HG03196 (cell line): ENCODE results near the gene ERCC1.

Experiments used
- ATAC-seq: cut with Tn5 transposase; IDR thresholded peaks from one replicate; pipeline ENCODE4 v1.9.1; 2021; ENCODE audit not compliant: unreplicated experiment

ERCC1 gene

GRCh38 chr19:45406226-45407090 lies 17.3 kb downstream of the ERCC1 start, which contains the start of gene POLR1G:
Gene POLR1G (plus strand): TSS chr19:45406644. CDS start chr19:45406697, 53 bp downstream.
- ATAC-seq = peak; percentile 66

DNA sequence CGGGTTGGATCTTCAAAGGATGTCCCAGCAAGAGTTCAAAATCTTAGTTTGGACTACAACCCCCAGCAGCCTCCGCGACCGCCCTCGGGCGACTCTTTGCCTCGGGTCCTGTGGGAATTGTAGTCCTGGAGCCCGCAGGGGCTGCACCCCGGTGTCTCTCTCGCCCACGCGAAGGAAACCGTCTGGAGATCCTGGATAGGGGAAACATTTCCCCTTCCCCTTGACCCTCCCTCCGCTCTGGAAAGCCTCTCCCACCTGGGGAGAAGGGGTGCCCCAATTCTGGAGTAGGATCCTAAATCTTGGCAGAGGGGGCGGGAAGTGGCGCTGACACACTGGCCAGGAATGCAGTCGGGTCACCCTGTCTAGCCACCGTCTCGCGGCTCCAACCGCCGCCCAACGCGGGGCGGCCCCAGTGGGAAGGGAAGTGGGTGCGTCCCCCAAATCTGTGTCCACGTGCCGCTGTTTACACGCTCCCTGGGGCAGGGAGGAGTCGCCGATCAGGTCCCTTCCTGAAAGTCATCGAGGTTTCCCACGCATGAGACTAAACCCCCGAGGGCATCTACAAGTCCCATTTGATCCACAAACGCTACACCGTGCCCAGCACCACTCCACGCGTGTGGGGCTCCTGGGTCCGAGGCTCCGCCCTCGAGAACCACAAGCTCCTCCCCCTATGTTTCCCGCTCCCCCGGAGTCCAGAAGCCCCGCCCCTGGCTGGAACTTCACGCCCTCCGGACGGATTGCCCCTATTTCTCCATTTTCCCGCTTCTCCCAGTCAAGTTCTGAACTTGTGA lies 18.1 kb downstream of the ERCC1 start:
- peak; percentile 44 for ATAC-seq

DNA sequence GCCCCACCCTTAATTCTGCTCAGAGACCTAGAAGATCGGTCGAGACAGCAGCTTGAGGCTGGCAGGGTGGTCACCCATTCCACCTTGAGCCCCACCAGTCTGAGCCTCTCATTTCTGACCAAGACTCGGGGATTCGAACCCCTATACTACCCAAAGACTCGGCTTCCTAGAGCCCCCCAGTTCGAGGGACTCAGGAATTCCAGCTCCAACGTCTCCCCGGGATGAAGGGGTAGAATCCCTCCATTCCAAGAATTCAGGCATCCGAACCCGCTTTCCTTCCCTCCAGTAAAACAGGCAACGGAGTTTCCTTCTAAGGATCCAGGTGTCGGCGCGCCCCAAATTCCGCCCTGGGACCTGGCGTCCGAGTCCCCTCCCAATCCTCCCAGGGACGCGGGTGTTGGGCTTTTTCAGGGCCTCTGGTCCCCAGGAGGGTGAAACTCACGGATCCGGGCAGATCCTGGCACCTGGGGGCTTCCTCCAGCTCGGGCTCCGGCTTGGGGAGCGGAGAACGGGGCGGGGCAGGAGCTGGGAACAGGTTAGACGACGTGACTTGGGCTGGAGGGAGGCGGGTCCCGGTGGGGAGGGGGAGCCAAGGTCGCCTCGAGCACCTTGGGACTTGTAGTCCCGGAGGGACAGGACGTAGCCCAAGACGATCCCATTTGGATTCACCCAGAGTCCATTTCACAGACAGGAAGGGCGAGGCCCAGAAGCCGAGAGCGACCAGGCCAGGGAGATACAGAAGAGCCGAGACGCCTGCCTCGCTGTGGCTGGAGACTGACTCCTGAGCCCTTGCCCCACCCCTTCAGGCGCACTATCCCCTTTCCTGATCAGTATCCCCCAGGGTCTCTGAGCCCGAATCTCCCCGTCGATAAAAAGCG lies 18.9 kb downstream of the ERCC1 start, which contains the start of gene PPP1R13L:
TSS of gene PPP1R13L (minus strand) at position 513 of the 878 bp plus-strand sequence. CDS start 6,751 bp downstream, outside the sequence.
- ATAC-seq = peak; percentile 24

GRCh38 chr19:45403781-45404556 lies 19.7 kb downstream of the ERCC1 start:
- no peak for ATAC-seq

DNA sequence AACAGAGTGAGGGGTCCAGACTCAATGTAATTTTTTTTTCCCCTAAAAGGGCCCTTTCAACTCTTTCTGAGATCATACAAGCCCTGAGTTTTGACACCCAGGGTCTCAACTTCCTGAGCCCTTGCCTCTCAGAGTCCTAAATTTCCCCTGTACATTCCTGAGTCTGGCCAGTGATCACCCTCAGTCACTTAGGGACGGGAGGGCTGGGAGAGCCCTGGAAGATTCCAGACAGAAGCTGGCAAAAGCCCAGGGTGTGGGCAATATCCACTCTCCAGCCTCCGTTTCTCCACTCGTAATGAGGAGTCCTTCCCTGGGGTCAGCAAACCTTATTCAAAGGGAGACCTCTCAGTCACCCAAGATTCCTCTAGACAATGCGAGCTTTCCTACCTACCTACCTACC lies 20.4 kb downstream of the ERCC1 start:
- no peak for ATAC-seq

- ATAC-seq = no peak
Observed at GRCh38 chr19:45402298-45403061, 21.2 kb downstream of the ERCC1 start.

DNA sequence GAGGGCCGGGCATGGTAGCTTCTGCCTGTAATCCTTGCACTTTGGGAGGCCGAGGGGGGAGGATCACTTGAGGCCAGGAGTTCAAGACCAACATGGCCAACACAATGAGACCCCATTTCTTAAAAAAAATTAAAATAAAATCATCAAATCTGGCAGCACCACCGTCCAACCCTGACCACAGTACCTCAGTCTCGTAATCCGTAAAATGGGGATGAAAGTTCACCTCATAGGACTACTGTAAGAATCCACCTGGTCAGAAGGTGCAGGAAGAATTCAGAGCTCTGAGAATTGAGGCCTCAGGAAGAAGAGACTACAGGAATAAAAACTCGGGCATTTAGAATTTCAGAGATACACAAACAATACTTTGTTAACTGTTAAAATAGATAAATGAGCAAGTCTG lies 21.9 kb downstream of the ERCC1 start:
- ATAC-seq = no peak

GRCh38 chr19:45400192-45400591 lies 23.5 kb downstream of the ERCC1 start:
- no peak for ATAC-seq

DNA sequence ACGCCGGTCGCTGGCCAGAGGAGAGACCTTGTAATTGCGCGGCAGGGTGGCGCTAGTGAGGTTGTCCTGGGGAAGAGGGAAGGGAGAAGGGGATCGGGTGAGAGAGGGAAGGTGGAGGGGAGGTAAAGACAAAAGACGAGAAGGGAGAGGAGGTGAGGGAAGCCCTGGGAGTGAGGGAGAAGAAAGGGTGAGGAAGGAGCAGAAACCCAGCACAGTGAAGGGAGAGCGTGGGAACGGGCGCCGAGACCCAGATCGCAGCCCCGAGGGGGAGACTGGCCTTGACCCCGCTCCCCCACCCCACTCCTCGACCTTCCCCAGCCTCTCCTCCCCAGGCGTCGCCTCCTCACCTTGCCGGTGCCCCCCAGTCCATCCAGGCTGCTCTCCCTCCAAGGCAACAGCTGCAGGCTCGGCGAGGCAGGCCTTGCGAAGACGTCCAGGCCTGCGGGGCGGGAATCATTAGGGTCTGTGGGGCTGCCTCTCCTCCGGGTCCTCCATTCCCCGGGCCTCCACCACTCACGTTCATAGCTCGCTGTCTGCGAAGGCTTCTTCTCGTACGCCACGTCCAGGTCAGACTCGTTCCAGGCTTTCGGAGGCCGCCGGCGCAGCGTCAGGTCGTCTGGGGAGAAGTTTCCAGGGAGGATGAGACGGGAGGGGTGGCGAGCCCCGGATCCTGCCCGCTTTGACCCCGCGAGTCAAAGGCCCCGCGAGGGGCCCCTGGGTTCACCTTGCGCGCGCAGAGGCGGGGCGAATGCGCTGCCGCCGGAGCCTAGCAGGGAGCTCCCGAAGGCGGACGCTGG lies 27.7 kb downstream of the ERCC1 start:
- no peak for ATAC-seq

- no peak for ATAC-seq
Observed at GRCh38 chr19:45391871-45392665, 31.6 kb downstream of the ERCC1 start.

- no peak for ATAC-seq
Observed at GRCh38 chr19:45391346-45391745, 32.4 kb downstream of the ERCC1 start.

GRCh38 chr19:45385392-45386221 lies 38.1 kb downstream of the ERCC1 start:
- no peak for ATAC-seq

DNA sequence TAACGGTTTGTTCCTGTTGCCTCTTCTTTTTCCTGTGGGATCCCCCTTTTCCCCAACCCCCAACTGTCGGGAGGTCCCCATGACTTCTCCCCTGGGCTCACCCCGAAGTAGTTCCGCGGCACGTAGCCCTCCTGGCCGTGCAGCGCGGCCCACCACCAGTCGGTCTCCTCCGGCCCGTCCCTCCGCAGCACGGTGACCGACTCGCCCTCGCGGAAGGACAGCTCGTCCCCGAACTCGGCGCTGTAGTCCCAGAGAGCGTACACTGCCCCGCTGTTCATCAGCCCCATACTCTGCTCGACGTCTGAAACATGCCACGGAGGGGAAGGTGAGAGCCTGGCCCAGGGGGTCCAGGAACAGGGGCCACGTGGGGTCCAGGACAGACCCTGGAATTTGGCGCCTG lies 41.3 kb downstream of the ERCC1 start:
- ATAC-seq = no peak

- no peak for ATAC-seq
Observed at GRCh38 chr19:45380107-45380506, 43.6 kb downstream of the ERCC1 start.

- no peak for ATAC-seq
Observed at GRCh38 chr19:45376045-45376724, 47.5 kb downstream of the ERCC1 start.
